ENCODE measurements around the gene UBE3A.
"Not testable (repeated sequence)": the region's sequence is repeated elsewhere in the genome, so short reads cannot be mapped to it uniquely, and the experiment has no call there.

UBE3A gene

GRCh38 chr15:25437777-25438600 is 835 bp downstream of the UBE3A start:
- peak; percentile 44 for DNase-seq (ENCODE audit: low spot score)

GRCh38 chr15:25436707-25437106 is 2.1 kb downstream of the UBE3A start:
- DNase-seq (ENCODE audit: low spot score) = no peak

- DNase-seq (ENCODE audit: low spot score) = no peak
These were observed 3.2 kb downstream of the UBE3A start for GRCh38 chr15:25435474-25436243.

DNA sequence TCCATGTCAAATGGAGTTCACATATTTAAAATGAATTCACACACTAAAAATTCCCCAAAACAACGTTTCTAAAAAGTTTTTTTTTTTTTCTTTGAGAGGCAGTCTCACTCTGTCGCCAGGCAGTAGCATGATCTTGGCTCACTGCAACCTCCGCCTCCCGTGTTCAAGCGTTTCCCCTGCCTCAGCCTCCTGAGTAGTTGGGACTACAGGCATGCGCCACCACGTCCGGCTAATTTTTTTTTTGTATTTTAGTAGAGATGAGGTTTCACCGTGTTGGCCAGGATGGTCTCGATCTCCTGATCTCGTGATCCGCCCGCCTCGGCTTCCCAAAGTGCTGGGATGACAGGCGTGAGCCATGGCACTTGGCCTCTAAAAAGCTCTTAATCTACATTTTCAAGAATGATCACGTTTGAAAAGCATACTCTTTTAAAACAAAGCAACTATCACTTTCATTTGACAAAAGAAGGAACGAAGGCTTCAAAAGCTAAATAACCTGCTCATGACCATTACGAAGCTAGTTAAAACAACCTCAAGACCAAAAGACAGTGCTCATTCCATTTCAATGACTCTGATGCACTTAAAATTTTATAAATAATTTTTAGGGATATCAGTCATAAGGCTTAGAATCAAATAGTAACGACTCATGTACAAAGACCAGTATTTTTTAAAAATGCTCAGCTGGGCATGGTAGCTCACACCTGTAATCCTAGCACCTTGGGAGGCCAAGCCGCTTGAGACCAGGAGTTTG is 5.5 kb downstream of the UBE3A start:
- DNase-seq (ENCODE audit: low spot score) = no peak

- DNase-seq (ENCODE audit: low spot score) = no peak
These were observed 6.8 kb downstream of the UBE3A start for GRCh38 chr15:25431836-25432561.

- no peak for DNase-seq (ENCODE audit: low spot score)
These were observed 11.0 kb downstream of the UBE3A start for GRCh38 chr15:25427861-25428260.

GRCh38 chr15:25426896-25427610 is 11.8 kb downstream of the UBE3A start:
- DNase-seq (ENCODE audit: low spot score) = no peak

GRCh38 chr15:25424073-25424472 is 14.8 kb downstream of the UBE3A start:
- DNase-seq (ENCODE audit: low spot score) = no peak

DNA sequence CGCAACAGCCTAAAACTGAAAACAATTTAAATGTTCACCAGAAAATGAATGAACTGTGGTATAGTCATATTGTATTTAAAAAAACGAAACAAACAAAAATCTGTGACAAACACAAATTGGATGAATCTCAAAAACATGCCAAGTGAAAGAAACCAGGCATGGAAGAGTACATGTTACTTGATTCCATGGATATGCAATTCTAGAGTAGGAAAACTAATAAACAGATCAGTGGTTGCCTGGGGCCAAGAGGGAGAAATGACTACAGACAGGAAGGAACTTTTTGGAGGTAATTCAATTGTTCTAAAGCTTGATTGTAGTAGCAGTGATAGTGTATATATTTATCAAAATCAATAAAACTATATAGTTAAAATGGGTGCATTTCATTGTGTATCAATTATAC is 16.8 kb downstream of the UBE3A start:
- no peak for DNase-seq (ENCODE audit: low spot score)

DNA sequence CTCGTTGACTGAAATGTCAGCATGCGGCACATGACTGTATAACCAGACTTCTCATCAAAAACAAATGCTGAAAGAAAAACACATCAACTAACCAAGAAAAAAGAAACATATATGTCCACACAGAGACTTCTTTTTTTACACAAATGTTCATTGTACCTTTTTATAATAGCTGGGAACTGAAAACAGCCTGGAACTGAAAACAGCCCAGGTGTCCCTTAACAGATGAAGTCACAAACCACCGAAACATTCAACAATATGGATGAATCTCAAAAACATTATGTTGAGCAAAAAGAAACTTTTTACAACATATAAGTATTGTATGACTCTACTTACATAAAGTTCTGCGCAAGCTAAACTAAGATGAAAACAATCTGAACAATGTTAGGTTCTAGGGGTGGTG is 20.6 kb downstream of the UBE3A start:
- no peak for DNase-seq (ENCODE audit: low spot score)

DNA sequence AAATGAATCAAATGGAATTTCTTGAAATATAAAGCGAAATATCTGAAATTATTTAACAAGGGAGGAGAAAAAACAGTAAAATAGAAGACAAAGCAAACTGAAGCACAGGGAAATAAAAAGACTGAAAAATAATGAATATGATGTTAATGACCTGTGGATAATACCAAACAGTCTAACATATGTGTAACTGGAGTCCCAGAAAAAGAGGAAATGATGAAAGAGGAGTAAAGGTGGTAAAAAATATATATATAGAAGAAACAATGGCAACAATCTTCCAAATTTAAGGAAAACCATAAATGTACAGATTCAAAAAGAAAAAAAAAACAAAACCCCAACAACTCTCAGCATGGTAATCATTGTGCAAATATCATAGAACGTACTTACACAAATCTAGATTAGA is 21.2 kb downstream of the UBE3A start:
- no peak for DNase-seq (ENCODE audit: low spot score)

DNA sequence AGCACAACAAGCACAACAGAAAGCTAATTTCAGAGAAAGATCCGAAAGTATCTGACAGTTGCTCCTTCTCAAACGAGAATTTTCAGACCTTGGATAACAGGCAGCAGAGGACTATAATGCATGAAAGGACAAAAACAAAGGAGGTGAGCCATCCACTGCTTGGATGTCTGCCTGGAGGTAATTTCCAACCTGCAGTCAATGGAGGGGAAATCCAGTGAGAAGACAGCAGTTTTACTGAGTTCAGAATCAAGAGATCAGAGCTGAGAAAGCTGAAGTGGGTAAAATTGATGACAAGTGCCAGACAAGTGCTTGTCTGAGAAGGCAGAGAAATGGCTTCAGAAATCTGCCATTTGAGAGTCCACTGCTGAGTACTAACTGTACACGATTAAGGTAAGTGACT is 22.1 kb downstream of the UBE3A start:
- DNase-seq (ENCODE audit: low spot score) = no peak

- DNase-seq (ENCODE audit: low spot score) = no peak
These were observed 23.1 kb downstream of the UBE3A start for GRCh38 chr15:25415707-25416106.

DNA sequence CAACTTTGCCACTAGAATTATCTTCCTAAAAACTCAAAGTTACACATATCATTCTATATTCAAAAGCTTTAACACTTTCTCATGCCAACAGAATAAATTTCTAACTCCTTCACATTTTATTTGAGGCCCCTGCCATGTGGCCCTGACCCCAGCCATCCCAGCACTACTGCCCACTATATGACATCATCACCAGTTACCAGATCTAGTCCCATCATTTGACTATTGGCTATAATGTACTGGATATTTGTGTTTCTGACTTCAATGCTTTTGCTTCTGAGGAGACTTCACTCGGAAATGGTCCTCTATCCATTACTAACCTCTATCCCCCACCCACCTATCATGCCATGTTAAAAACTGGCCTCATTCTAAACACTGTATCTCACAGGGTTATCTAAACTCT is 23.6 kb downstream of the UBE3A start:
- no peak for DNase-seq (ENCODE audit: low spot score)

- no peak for DNase-seq (ENCODE audit: low spot score)
These were observed 28.2 kb downstream of the UBE3A start for GRCh38 chr15:25410649-25411048.

DNA sequence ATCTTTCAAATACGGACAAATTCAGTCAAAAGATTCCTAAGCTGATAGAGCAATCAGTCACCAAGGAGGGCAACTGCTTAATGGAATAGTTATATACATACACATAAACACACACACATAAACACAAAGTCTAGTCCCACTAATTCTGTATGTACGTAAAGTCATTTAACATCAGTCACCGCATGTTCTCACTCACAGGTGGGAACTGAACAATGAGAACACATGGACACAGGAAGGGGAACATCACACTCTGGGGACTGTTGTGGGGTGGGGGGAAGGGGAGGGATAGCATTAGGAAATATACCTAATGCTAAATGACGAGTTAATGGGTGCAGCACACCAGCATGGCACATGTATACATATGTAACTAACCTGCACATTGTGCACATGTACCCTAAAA is 29.1 kb downstream of the UBE3A start:
- DNase-seq (ENCODE audit: low spot score) = not testable (repeated sequence)

- no peak for DNase-seq (ENCODE audit: low spot score)
These were observed 29.9 kb downstream of the UBE3A start for GRCh38 chr15:25408929-25409328.

- DNase-seq (ENCODE audit: low spot score) = no peak
These were observed 30.4 kb downstream of the UBE3A start for GRCh38 chr15:25408428-25408827.

DNA sequence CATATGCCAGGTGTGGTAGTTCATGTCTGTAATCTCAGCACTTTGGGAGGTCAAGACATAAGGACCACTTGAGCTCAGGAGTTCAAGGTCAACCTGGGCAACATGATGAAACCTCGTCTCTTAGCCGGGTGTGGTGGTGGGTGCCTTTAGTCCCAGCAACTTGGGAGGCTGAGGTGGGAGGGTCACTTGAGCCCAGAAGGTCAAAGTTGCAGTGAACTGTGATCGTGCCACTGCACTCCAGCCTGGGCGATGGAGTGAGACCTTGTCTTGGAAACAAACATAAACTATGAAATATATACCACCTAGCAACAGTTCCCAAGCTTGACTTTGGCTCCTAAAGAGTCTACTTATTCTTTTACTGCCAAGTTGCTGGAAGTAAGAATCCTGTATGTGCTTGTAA is 30.9 kb downstream of the UBE3A start:
- DNase-seq (ENCODE audit: low spot score) = no peak

- no peak for DNase-seq (ENCODE audit: low spot score)
These were observed 32.0 kb downstream of the UBE3A start for GRCh38 chr15:25406846-25407245.

GRCh38 chr15:25406261-25406660 is 32.6 kb downstream of the UBE3A start:
- DNase-seq (ENCODE audit: low spot score) = no peak

All from CD4-positive, alpha-beta T cell treated with Interleukin-2 at 100 ng/mL for 4 hours (primary cell).